ENCODE results near the gene ATXN10. TPM values are rescaled to one million over a fixed set of nuclear protein-coding genes. Genes with fewer than 3 reads are reported as not detected.

Gene ATXN10
- total RNA-seq, 1 donor from 2014 or later: 125 TPM

DNA sequence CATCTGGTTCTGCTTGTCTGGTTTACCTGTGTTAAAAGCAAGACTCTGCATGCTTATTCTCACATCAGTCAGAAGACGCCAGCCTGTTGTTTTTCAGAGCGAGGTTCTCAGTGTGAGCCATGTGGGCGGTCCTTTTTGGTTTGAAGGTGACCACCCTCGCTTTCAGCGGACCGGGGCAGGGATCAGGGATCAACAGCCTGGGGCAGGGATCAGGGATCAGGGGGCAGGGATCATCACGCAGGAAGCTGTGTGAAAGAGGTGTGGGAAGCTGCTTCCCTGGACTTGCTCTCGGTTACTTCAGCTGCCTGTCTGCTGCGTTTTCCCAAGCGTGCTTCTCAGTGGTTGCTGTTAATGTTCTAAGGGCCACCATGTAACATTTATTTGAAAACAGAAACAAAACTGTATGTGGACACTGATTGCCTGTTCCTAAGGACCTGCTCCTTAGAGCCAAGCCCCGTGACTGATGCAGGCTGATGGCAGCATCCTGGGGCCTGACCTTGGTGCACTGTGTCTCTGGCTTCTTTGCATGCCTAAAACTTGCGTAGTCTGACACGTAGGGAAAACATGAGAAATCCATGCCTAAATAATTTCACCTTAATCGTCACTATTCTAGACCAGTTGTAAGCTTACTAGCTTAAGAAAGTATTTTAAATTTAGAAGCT, 146.9 kb downstream of the ATXN10 start:
- intact Hi-C loops (cut with DNase I): no loop called here
- H3K9me3 ChIP-seq: no peaks in the 10 kb centered on the region
- H3K27me3 ChIP-seq: no peaks in the 10 kb centered on the region
- DNase-seq (no peak), ATAC-seq (no peak)
- H3K4me1 ChIP-seq: no peaks in the 10 kb centered on the region
- TF ChIP-seq, protein P1, sequence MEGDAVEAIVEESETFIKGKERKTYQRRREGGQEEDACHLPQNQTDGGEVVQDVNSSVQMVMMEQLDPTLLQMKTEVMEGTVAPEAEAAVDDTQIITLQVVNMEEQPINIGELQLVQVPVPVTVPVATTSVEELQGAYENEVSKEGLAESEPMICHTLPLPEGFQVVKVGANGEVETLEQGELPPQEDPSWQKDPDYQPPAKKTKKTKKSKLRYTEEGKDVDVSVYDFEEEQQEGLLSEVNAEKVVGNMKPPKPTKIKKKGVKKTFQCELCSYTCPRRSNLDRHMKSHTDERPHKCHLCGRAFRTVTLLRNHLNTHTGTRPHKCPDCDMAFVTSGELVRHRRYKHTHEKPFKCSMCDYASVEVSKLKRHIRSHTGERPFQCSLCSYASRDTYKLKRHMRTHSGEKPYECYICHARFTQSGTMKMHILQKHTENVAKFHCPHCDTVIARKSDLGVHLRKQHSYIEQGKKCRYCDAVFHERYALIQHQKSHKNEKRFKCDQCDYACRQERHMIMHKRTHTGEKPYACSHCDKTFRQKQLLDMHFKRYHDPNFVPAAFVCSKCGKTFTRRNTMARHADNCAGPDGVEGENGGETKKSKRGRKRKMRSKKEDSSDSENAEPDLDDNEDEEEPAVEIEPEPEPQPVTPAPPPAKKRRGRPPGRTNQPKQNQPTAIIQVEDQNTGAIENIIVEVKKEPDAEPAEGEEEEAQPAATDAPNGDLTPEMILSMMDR (IDR thresholded peaks at IDR 0.05): no peak
- H3K4me3 ChIP-seq: no peak overlapping the region
- peaks cover 11% of the 10 kb centered on the region for H3K36me3 ChIP-seq
- H3K27ac ChIP-seq: no peak overlapping the region

DNA sequence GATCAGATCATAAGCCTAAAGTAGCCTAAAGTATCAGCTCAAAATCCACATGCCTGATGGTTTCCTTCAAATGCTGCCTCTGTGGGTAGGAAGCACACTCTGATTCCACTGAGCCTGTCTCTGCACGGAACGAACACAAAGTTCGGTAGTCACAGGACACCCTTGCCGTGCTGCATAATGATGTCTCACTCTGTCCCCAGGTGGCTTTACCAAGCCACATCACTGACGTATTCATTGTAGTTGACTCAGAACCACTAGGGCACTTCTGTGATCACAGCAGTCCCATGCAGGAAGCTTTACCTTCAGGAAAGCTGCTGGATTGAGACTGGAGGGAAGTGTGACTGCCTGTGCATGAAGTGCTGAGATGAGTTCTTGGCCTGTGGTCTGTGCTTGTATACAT, 147.7 kb downstream of the ATXN10 start:
- intact Hi-C loops (cut with DNase I): no loop called here
- Histone ChIP-seq H3K4me3 (no peak overlapping the region), H3K27ac (no peak overlapping the region), H3K9me3 (no peaks in the 10 kb centered on the region), H3K27me3 (no peaks in the 10 kb centered on the region), H3K36me3 (peaks cover 11% of the 10 kb centered on the region), H3K4me1 (no peaks in the 10 kb centered on the region)
- no peak for DNase-seq
- TF ChIP-seq, protein P1 (IDR thresholded peaks at IDR 0.05): no peak
- ATAC-seq: no peak

DNA sequence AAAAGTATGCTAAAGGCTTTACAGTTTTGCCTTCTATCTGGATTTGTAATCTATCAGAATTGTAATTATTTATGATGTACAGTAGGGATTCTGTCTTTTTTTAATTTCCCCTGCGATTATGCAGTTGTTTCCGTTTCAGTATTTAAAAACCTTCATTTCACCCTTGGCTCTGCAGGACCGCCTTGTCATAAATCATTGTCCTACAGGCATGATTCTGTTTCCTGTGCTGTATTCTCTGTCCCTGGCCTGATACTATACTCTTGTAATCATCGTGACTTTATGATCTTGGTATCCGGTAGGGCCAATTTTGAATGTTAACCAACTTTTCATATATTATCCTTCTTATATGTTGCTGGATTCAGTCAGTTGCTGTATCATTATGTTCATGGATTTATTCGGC, 151.7 kb downstream of the ATXN10 start:
- DNase-seq (no peak), ATAC-seq (no peak)
- intact Hi-C loops (cut with DNase I): no loop called here
- Histone ChIP-seq H3K27ac (no peak overlapping the region), H3K36me3 (peaks cover 11% of the 10 kb centered on the region), H3K27me3 (no peaks in the 10 kb centered on the region), H3K4me1 (no peaks in the 10 kb centered on the region), H3K9me3 (no peaks in the 10 kb centered on the region), H3K4me3 (no peak overlapping the region)
- TF ChIP-seq, protein P1 (IDR thresholded peaks at IDR 0.05): no peak

GRCh38 chr22:45826520-45826919, 154.9 kb downstream of the ATXN10 start:
- Histone ChIP-seq H3K9me3 (no peaks in the 10 kb centered on the region), H3K27ac (no peak overlapping the region)
- ATAC-seq: no peak

GRCh38 chr22:45828841-45829240, 157.2 kb downstream of the ATXN10 start:
- intact Hi-C loops (cut with DNase I): no loop called here
- TF ChIP-seq, protein P1 (IDR thresholded peaks at IDR 0.05): no peak
- no peaks in the 10 kb centered on the region for H3K9me3 ChIP-seq
- no peaks in the 10 kb centered on the region for H3K4me1 ChIP-seq
- H3K36me3 ChIP-seq: peaks cover 6% of the 10 kb centered on the region
- DNase-seq (no peak), ATAC-seq (no peak)
- H3K27me3 ChIP-seq: no peaks in the 10 kb centered on the region
- H3K4me3 ChIP-seq: no peak overlapping the region
- H3K27ac ChIP-seq: no peak overlapping the region

More at GRCh38 chr22:45826520-45826919, 154.9 kb downstream of the ATXN10 start:
- Histone ChIP-seq H3K4me3 (no peak overlapping the region), H3K4me1 (no peaks in the 10 kb centered on the region), H3K27me3 (no peaks in the 10 kb centered on the region), H3K36me3 (no peaks in the 10 kb centered on the region)
- intact Hi-C loops (cut with DNase I): no loop called here
- DNase-seq: no peak
- TF ChIP-seq, protein P1 (IDR thresholded peaks at IDR 0.05): no peak
